GM18499 (cell line): ENCODE measurements around the gene SERPINB8.
"Not testable (repeated sequence)": the region's sequence is repeated elsewhere in the genome, so short reads cannot be mapped to it uniquely, and the experiment has no call there.

Source experiments
- ATAC-seq: cut with Tn5 transposase; IDR thresholded peaks from one replicate; pipeline ENCODE4 v1.9.1; 2021; ENCODE audit warnings: moderate number of reproducible peaks; ENCODE audit not compliant: insufficient read depth, unreplicated experiment

SERPINB8 gene, protein sequence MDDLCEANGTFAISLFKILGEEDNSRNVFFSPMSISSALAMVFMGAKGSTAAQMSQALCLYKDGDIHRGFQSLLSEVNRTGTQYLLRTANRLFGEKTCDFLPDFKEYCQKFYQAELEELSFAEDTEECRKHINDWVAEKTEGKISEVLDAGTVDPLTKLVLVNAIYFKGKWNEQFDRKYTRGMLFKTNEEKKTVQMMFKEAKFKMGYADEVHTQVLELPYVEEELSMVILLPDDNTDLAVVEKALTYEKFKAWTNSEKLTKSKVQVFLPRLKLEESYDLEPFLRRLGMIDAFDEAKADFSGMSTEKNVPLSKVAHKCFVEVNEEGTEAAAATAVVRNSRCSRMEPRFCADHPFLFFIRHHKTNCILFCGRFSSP

DNA sequence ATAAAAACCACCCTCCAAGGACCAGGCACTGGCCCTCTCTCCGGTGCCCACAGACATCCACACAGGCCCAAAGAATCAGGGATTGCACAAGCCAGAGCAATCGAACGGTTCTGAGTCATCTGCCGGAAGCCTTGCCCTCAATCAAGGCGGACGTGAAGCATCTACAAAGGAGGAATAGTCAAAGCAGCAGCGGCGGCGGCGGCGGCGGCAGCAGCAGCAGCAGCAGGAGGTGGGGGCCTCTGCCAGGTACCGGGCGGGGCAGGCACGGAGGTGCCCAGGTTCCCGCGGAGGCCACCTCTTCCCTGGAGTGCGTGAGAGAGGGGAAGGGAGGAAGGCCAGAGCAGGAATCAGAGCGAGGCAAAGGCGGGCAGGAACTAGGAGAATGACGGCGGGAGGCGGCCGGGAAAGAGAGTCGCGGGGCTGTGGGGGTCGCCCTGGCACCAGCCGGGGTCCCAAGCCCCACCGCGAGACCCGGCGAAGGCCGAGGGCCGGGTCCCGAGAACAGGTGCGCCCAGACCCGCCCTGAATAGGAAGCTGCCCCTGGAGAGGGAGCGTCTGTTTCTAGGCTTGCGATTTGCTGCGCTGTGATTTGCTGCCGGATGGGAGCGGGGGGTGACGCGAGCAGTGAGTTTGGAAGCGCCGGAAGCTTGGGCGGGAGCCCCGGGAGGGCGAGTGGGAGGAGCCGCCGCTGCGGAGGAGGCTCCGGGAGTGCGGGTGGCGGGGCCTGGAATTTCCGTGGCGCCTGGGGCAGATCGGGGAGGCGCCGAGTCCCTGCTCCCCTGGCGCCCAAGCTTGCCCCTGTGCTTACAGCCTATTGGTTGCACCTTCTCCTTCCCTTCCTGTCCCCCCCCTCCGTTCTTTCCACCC lies at the start of gene SERPINB8:
TSS of gene SERPINB8 (plus strand) at position 140 of the 867 bp plus-strand sequence. CDS start 8,228 bp downstream, outside the sequence.
- peak; percentile 87 for ATAC-seq

DNA sequence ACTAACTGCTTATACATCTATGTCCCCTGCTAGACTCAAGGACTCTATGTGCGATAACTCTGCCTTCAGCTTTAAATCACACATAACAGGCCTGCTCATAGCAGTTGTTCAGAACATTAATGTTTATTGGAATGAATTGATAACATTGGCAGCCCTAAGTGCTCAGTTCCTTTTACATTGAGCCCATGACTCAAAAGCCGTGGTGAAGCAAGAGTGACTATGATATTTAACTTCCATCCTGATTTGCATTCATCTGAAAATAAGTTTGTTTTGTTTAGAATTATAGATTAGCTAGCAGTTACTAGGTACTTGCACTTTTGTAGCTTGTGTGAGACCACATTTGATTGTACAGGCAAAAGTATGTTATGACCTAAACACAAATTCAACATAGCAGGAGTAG lies 47.8 kb upstream of the SERPINB8 start:
- ATAC-seq = no peak

DNA sequence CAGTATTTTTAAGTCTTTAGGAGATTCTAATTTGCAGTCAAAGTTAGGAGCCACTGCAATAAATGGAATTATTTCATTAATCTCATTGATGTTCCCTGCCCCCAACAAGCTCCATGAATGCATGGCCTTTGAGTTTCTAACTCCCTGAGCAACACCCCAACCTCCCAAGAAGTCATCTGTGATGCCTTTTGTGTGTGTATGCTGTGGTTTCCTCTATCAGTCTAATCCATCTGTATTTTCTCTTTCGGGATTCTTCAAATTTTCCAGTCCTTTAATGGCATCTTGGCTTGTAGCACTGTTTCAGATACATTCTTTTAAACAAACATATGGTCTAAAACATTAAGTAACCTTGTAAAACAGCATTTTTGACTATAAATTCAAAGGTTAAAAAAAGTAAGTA lies 45.3 kb upstream of the SERPINB8 start:
- no peak for ATAC-seq

DNA sequence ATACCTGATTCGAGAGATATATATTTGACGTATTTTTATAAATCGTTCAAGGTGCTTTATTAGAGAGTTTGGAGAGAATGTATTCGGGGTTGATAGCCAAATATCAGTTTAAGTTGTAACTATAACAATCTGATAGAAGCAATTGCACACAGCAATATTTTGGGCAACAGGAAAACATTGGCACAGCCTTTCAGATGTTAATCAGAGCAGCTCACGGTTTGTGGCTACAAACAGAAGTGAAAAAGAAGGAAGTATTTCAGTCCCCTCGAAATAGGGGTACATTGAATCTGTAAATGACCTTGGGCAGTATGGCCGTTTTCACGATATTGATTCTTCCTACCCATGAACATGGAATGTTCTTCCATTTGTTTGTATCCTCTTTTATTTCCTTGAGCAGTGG lies 41.5 kb upstream of the SERPINB8 start:
- no peak for ATAC-seq

DNA sequence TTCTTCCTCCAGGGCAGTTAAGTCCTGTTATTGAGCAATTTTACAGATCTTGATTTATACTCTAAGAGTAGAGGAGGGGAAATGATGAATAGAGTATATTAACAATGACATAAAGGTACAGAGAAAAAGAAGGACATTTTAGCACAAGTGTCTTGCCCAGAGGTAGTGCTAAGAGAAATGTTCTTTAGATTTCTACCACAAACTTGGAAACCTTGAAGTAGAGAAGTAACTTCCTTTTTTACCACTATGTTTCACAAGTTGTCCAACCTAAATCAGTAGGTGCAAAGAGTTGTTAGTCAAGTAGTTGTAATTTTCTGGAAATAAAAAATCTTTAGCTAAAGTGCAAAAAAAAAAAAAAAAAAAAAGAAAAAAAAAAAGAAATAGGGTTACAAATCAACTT lies 40.5 kb upstream of the SERPINB8 start:
- not testable (repeated sequence) for ATAC-seq

DNA sequence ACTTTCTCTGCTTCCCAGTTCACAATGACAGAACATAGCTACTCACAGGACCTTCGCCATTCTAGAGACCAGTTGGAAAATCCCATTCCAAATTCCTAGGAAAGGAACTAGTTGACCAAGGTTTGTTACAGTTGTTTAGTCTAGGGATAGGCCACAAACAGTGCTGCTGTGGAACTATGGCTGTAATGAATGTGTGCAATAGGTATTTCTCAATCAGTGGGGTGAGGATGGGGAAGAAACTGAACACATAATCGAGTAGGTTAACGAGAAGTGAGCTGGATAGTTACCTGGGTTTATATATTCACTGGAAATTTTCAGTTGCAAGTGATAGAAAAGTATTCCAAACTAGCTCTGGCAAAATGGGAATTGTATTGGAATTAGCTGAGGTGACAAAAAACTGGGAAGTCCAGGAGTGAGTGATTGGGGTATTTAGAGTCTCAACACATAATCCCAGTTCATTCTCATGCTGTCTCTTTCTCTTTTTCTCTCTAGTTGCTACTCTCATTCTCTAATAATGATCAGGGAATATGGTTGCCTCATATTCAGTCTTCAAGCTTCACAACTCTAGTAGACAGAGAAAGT lies 39.0 kb upstream of the SERPINB8 start:
- ATAC-seq = no peak

DNA sequence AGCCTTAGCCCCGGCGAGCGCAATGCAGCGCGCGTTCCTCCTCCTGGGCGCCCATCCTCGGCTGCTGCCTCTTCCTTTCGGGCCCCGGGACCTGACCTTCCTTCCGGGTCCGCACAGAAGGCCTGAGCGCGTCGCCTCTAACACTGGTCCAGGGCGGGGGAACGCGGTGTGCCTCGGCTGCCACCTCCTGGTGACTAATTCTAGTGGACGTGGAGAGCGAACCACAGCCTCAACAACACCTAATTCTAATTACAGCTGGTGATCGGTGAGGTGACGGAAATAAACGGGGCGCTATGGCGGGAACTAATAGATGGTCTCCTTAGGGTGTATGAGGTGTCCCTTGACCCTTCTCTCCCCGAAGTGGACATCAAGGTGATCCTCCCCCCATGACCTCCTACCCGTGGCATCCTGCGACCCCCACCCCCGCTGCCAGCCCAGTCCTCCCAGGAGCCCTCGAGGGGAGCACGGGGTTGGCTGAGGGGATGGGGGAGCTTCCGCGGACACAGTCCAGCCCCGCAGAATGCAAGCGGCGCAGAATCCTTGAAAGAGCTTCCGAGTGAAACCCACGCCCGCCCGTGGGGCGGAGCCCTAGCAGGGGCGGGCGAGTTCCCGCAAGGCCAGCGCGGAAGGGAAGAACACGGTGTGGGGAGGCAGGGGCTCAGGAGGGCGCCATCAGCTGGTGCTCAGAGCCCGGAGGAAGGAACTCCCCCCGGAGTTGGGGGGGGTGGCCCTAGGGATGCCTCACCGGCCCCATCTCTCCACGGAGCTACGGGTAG lies 33.5 kb upstream of the SERPINB8 start:
- ATAC-seq = peak; percentile 94

DNA sequence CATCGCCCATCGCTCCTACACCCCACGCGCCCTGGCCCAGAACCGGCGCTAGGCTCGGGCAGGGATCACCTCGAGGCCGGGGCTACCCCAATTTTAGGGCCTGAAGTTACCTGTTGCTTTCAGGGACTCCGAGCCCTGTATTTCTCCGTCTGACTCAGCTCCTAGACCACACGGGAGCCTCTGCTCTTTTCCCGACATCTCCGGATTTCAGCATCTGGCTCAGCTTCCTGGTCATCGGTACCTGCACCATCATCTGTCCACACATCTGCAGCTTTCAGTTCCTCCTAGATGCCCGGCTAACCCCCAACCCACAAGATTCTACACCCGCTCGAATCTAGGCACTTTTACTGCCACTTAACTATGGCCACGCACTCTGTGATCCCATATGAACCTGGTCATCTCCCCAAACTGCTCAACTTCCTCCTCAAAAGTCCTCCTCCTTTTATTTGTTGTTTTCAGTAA lies 32.9 kb upstream of the SERPINB8 start:
- peak; percentile 5 for ATAC-seq

DNA sequence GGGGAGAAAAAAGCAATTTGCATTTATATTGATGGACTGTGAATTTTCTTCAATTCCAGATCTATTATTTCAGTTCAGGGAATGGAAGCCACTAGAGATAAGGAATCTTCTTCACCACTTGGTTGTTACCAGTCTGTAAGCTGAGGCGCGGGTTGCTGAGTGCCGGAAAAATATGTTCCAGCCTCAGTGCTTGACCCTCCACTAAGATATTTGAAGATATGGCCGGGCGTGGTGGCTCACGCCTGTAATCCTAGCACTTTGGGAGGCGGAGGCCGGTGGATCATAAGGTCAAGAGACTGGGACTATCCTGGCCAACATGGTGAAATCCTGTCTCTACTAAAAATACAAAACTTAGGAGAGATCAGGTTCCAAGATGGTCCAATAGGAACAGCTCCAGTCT lies 29.9 kb upstream of the SERPINB8 start:
- ATAC-seq = no peak

DNA sequence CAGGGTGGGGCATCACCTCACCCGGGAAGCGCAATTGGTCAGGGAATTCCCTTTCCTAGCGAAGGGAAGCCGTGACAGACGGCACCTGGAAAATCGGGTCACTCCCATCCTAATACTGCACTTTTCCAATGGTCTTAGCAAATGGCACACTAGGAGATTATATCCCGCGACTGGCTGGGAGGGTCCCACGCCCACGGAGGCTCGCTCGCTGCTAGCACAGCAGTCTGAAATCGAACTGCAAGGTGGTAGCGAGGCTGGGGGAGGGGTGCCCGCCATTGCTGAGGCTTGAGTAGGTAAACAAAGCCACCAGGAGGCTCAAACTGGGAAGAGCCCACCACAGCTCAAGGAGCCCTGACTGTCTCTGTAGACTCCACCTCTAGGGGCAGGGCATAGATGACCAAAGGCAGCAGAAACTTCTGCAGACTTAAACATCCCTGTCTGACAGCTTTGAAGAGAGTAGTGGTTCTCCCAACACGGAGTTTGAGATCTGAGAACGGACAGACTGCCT lies 29.3 kb upstream of the SERPINB8 start:
- ATAC-seq = not testable (repeated sequence)

DNA sequence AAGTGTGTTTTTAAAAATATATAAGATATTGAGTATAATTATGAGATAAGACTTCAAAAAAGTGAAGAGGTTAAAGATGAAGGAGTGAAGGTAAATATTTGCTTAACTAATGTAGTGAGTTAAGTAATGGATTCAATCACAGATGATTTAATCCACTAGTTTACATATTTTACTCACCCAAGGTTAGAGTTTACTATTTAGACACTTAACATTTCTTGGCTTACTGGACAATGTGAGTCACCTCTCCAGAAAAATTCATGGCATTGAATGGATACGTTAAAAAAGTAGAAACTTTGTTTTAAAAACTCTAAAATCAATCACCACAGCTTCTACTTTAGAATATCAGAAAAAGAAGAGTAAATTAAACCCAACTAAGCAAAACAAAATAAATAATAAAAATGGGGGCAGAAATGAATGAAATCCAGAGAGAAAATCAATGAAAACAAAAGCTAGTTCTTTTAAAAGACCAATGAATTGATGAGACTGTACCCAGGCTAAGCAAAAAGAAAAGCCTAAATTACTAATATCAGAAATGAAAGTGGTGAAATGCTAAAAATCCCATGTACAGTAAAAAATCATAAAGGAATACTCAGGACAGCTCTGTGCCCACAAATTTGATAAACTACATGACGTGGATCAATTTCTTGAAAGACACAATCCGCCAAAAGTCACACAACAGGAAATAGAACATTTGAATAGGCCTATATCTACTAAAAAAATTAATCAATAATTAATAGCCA lies 22.7 kb upstream of the SERPINB8 start:
- ATAC-seq = no peak

DNA sequence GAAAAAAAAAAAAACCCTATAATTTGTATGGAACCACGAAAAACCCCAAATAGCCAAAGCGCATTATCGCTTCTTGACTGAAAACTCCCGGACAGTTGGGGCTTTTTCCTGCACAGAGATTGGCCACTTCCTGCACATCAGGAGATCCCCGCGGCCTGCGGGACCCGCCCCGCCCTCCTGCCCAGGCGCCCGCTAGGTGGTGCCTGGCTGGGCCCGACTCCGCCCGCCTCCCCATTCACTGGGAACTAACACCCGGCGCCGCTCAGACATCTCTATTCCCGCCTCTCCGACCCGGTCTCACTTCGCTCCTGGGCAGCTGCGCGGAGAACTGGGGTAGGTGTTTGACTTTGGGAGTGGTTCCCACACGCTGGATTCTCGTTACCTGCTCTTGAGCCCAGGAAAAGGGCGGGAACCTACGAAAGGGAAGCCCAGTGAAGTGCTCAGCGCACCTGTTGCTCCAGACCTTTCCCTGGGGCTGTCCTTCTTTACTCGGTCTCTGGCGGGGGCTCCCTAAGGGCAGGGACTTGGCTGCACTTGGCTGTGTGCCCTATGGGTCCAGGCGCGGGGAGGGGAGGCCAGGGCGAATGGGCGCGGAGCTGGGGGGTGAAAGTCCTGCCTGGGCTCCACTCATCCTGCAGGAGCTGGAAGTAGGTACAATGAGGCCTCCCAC lies 20.7 kb upstream of the SERPINB8 start, which contains the start of gene HMSD:
TSS of gene HMSD (plus strand) at position 234 of the 670 bp plus-strand sequence. CDS start 4,155 bp downstream, outside the sequence.
- ATAC-seq = peak; percentile 55

DNA sequence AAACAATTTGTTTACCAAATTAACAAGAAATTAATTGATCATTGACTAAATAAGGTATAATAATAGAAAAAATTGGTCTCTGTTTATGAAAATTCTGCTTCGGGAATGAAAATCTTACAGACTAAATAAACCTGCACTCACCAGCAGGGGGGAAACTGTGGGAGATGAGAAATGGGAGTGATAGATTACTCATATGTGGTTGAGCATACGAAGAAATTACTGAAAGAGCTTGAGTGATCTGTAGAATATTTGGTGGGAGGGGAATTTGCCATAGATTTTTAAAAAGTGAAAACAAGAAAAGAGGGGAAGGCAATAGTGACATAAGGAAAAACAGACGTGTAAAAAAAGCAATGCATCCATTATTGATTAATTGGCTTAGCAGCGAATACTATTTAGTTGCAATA lies 18.6 kb upstream of the SERPINB8 start:
- no peak for ATAC-seq

DNA sequence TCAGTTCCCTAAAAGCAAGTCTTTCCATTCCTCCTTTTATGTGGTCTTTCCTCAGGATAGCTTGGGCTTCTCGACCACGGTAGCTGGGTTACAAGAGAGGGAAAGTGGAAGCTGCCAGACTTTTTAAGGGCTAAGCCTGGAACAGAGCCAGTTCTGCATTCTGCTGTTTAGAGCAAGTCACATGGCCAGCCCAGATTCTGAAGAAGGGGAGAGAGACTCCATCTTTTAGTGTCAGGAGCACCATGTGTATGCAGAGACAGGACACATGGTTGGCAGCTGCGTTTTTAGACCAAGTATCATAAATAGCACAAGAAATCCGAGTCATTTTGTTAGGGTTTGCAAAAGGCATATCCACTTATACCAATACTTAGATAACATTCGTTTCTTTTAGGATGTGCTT lies 16.1 kb upstream of the SERPINB8 start:
- ATAC-seq = no peak

DNA sequence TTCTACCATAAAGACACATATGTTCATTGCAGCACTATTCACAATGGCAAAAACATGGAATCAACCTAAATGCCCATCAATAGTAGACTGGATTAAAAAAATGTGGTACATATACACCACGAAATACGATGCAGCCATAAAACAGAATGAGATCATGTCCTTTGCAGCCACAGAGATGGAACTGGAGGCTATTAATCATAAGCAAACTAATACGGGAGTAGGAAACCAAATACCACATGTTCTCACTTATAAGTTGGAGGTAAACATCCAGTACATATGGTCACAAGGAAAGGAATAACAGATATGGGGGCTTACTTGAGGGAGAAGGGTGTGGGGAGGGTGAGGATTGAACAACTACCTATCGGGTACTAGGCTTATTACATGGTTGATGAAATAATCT lies 13.1 kb upstream of the SERPINB8 start:
- no peak for ATAC-seq

DNA sequence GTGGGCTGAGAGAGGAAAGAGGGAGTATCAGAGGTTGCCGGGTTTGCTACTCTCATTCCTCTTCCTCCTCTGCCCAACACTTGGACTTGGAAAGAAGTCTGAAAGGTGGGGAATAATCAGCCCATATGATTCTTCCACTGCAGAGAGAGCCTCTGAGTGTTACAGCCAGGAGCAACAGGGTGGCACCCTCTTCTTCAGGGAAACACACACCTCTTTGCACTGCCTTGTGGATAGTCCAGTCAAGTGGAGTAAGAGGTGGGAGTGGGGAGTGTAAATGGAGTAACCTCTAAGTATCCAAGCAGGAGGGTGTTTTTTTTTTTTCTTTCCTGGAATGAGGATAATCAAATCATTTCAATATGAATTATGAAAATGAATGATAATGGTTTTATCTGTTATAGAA lies 9.0 kb upstream of the SERPINB8 start:
- ATAC-seq = no peak

DNA sequence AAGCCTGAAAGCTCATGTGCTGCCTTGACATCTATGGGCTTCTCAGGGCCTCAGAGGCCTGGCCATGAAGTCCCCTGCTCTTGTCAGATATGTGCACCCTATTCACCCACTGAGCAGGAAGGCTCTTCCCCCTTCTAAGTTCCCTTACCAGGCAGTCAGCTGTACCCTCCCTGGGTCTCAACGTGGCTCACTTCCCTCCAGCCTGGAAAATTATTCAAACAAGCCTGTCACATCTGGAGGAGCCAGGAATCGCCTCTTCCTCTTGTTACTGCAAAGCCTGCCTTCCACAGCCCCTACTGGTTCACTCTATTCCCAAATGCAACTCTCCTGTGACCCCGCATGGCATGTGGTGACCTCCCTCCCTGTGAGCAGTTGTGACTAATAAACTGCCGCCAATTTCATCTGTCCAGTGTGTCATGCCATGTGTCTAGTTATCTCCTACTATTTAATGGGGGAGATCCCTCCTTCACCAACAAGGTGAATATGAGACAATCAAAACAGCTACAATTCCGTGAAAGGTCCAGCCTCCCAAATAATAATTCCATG lies 8.4 kb upstream of the SERPINB8 start:
- no peak for ATAC-seq

DNA sequence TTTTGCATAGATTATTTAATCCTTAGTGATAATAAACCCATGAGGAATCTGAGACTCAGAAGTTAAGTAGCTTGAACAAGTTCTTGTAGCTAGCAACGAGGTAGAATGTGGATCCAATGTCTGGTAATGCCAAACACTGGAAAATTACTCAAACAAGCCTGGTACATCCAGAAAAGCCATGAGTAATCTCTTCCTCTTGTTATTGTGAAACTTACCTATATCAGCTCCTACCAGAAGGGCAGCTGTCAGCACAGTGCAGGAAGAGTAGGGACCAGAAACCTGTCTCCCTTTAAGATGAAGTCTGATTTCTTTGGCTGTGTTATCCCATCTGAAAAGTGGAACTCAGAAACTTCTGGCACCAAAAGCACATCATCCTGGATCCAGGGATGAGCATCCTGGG lies 7.7 kb upstream of the SERPINB8 start:
- ATAC-seq = no peak
